Transverse colon (tissue), 4 donors: Measurements from ENCODE around the gene WTIP. TPM values are rescaled to one million over a fixed set of nuclear protein-coding genes. Genes with fewer than 3 reads are reported as not detected.

Experiments
- DNase-seq: peaks from one replicate; pipeline ENCODE4 v3.0.0-alpha.2; 2019
- H3K27ac ChIP-seq, 4 donors: fragments of 200-600 bp; sonication (generic); 2 replicates each; pipeline ENCODE4 v1.5.1; 2016 to 2018; ENCODE audit warnings: inconsistent platforms in 4 of 4
- H3K27me3 ChIP-seq: fragments of 200-600 bp; sonication (generic); 2 replicates; pipeline ENCODE4 v1.5.1; 2017; ENCODE audit warnings: inconsistent platforms
- H3K36me3 ChIP-seq, 4 donors: fragments of 200-600 bp; sonication (generic); 2 replicates each; pipeline ENCODE4 v1.5.1; 2017 to 2019; ENCODE audit warnings: inconsistent platforms in 4 of 4
- H3K4me1 ChIP-seq, 4 donors: fragments of 200-600 bp; sonication (generic); 2 replicates each; pipeline ENCODE4 v1.5.1; 2017 to 2020; ENCODE audit warnings: inconsistent platforms in 4 of 4
- H3K4me3 ChIP-seq, 4 donors: fragments of 200-600 bp; sonication (generic); 1 replicate in 1 of 4; 2 replicates in 3 of 4; pipeline versions ENCODE4 v1.5.1 to v1.6.1; 2017 to 2019; ENCODE audit warnings: inconsistent platforms in 4 of 4
- H3K9me3 ChIP-seq, 2 donors: fragments of 200-600 bp; sonication (generic); 2 replicates each; pipeline ENCODE4 v1.5.1; 2017 to 2019; ENCODE audit warnings: inconsistent platforms in 2 of 2
- CTCF ChIP-seq, 5 experiments: fragments of 200-600 bp in 3 of 5; fragments of 450-650 bp in 2 of 5; sonication (generic) in 3 of 5; IDR thresholded peaks; 1 replicate in 2 of 5; 2 replicates in 3 of 5; pipeline ENCODE4 v1.5.1; 2016 to 2017; ENCODE audit warnings: antibody characterized with exemption in 5 of 5, inconsistent platforms in 3 of 5, mild to moderate bottlenecking in 2 of 5, moderate library complexity in 1 of 5
- EP300 ChIP-seq: sonication (generic); formaldehyde crosslinking; IDR thresholded peaks from one replicate; pipeline ENCODE4 v1.6.1; 2017; ENCODE audit warnings: antibody characterized with exemption, low read depth
- POLR2A ChIP-seq: fragments of 450-650 bp; IDR thresholded peaks from one replicate; pipeline ENCODE4 v1.6.1; 2016; ENCODE audit warnings: antibody characterized with exemption, mild to moderate bottlenecking, moderate library complexity
- POLR2AphosphoS5 ChIP-seq, 3 donors: sonication (generic); formaldehyde crosslinking; IDR thresholded peaks; one replicate each; pipeline ENCODE4 v1.6.1; 2016; ENCODE audit warnings: antibody characterized with exemption in 3 of 3
- WGBS, 2 donors: methylation state at CpG; one replicate each; pipeline ENCODE4 v1.1.5; 2018; ENCODE audit warnings: low coverage in 1 of 2; 5-methylcytosine and 5-hydroxymethylcytosine counted together
- in situ Hi-C, 4 donors: fragments of 200-750 bp; cut with MboI; loops; one replicate each; pipeline versions ENCODE4 v1.15.0 to v1.15.1; 2017; ENCODE audit warnings: low sequenced_read_pairs in 3 of 4, low pct_ligation_motif_present in 1 of 4, low pct_unique_long_range_greater_than_20kb in 1 of 4
- intact Hi-C: fragments of 100-400 bp; cut with DNase I; formaldehyde crosslinking; loops from one replicate; pipeline ENCODE4 v1.15.1; 2023; ENCODE audit warnings: low total_unique reads
- total RNA-seq, 4 donors: library from RNA; depleted of rRNA; stranded (reverse); fragments of >200 nt; gene quantifications; one replicate each; pipeline ENCODE4 v1.1.0, GENCODE V29; 2016

WTIP gene
- total RNA-seq, 4 donors from 2014 or later, result 0.60 to 4.1 (median 2.2) TPM

GRCh38 chr19:34490141-34490766, 8.7 kb downstream of the WTIP start:
- Histone ChIP-seq H3K27ac (no peak overlapping the region), H3K36me3 (peaks cover 0 to 5% (median 0%) of the 10 kb centered on the region in 4 donors), H3K27me3 (no peaks in the 10 kb centered on the region), H3K9me3 (no peaks in the 10 kb centered on the region), H3K4me3 (no peak overlapping the region), H3K4me1 (no peaks in the 10 kb centered on the region)
- no peak for DNase-seq
- WGBS, 2 donors, result 90 to 100% methylated on average over 3 to 19 of the region's 19 CpGs
- no peak for TF ChIP-seq POLR2AphosphoS5 (IDR thresholded peaks at IDR 0.05)
- TF ChIP-seq CTCF (IDR thresholded peaks at IDR 0.05), result no peak
- TF ChIP-seq EP300, result no peak
- no peak for TF ChIP-seq POLR2A
- in situ Hi-C loops (loop anchor here in 1 of 4 donors (10.0 kb wide), 1 partner anchor 225 kb away; no protein-coding TSS in a partner anchor), intact Hi-C loops (no loop called here)

GRCh38 chr19:34493038-34493648, 11.6 kb downstream of the WTIP start:
- H3K36me3 ChIP-seq, result peaks cover 0 to 5% (median 0%) of the 10 kb centered on the region in 4 donors

GRCh38 chr19:34493649-34494044, 12.1 kb downstream of the WTIP start:
- no peak for DNase-seq
- H3K27ac ChIP-seq, result no peak overlapping the region
- TF ChIP-seq POLR2A, result no peak
- no peak for TF ChIP-seq POLR2AphosphoS5 (IDR thresholded peaks at IDR 0.05)
- no peak for TF ChIP-seq EP300
- no peak for TF ChIP-seq CTCF (IDR thresholded peaks at IDR 0.05)
- no peaks in the 10 kb centered on the region for H3K9me3 ChIP-seq
- H3K36me3 ChIP-seq, result peaks cover 0 to 5% (median 0%) of the 10 kb centered on the region in 4 donors
- in situ Hi-C loops (loop anchor here in 1 of 4 donors (10.0 kb wide), 1 partner anchor 221 kb away; no protein-coding TSS in a partner anchor), intact Hi-C loops (no loop called here)
- 93 to 95% methylated on average over 2 to 7 of the region's 7 CpGs for WGBS, 2 donors
- no peaks in the 10 kb centered on the region for H3K27me3 ChIP-seq
- no peak overlapping the region for H3K4me3 ChIP-seq
- no peaks in the 10 kb centered on the region for H3K4me1 ChIP-seq

More at GRCh38 chr19:34493038-34493648, 11.6 kb downstream of the WTIP start:
- no peaks in the 10 kb centered on the region for H3K27me3 ChIP-seq
- no peaks in the 10 kb centered on the region for H3K4me1 ChIP-seq
- no peak for DNase-seq
- H3K9me3 ChIP-seq, result no peaks in the 10 kb centered on the region
- no peak for TF ChIP-seq POLR2AphosphoS5 (IDR thresholded peaks at IDR 0.05)
- no peak for TF ChIP-seq CTCF (IDR thresholded peaks at IDR 0.05)
- no peak for TF ChIP-seq POLR2A
- no peak for TF ChIP-seq EP300
- WGBS, 2 donors, result 86 to 100% methylated on average over 1 to 22 of the region's 25 CpGs
- H3K4me3 ChIP-seq, result no peak overlapping the region
- no peak overlapping the region for H3K27ac ChIP-seq
- in situ Hi-C loops (loop anchor here in 1 of 4 donors (10.0 kb wide), 1 partner anchor 222 kb away; no protein-coding TSS in a partner anchor), intact Hi-C loops (no loop called here)

GRCh38 chr19:34494601-34495000, 13.0 kb downstream of the WTIP start:
- no peak overlapping the region for H3K27ac ChIP-seq
- in situ Hi-C loops, result loop anchor here in 1 of 4 donors (10.0 kb wide), 1 partner anchor 220 kb away; no protein-coding TSS in a partner anchor
- 90% methylated on average over 11 of the region's 11 CpGs; no CpG with 5 or more reads in 1 of the 2 donors for WGBS, 2 donors
- H3K9me3 ChIP-seq, result no peaks in the 10 kb centered on the region
- peaks cover 0 to 5% (median 0%) of the 10 kb centered on the region in 4 donors for H3K36me3 ChIP-seq
- no peak for DNase-seq
- H3K4me3 ChIP-seq, result no peak overlapping the region
- no peaks in the 10 kb centered on the region for H3K4me1 ChIP-seq
- H3K27me3 ChIP-seq, result no peaks in the 10 kb centered on the region
- no peak for TF ChIP-seq POLR2AphosphoS5 (IDR thresholded peaks at IDR 0.05)
- no peak for TF ChIP-seq CTCF (IDR thresholded peaks at IDR 0.05)
- TF ChIP-seq EP300, result no peak
- TF ChIP-seq POLR2A, result no peak
- intact Hi-C loops, result no loop called here
